NCI-H510A (cell line): ENCODE measurements around the gene SPATA21.

Experiments used
- DNase-seq: peaks from one replicate; lab custom pipeline; 2025; lab: John Stamatoyannopoulos, UW

Gene SPATA21

GRCh38 chr1:16421201-16421600 is 16.0 kb downstream of the SPATA21 start:
- DNase-seq = no peak

GRCh38 chr1:16420424-16421118 is 16.7 kb downstream of the SPATA21 start:
- DNase-seq = no peak

- DNase-seq = no peak
Measured at GRCh38 chr1:16418823-16419425, 18.3 kb downstream of the SPATA21 start.

GRCh38 chr1:16413191-16413590 is 24.0 kb downstream of the SPATA21 start:
- no peak for DNase-seq

- no peak for DNase-seq
Measured at GRCh38 chr1:16410803-16411202, 26.4 kb downstream of the SPATA21 start.

GRCh38 chr1:16409536-16410152 is 27.6 kb downstream of the SPATA21 start:
- no peak for DNase-seq

GRCh38 chr1:16406868-16407267 is 30.4 kb downstream of the SPATA21 start:
- DNase-seq = no peak

GRCh38 chr1:16405441-16405840 is 31.8 kb downstream of the SPATA21 start:
- DNase-seq = no peak

- no peak for DNase-seq
Measured at GRCh38 chr1:16402742-16403141, 34.5 kb downstream of the SPATA21 start.

- DNase-seq = no peak
Measured at GRCh38 chr1:16398371-16398953, 38.8 kb downstream of the SPATA21 start.

GRCh38 chr1:16397120-16397519 is 40.1 kb downstream of the SPATA21 start:
- no peak for DNase-seq

- DNase-seq = no peak
Measured at GRCh38 chr1:16396591-16396990, 40.6 kb downstream of the SPATA21 start.

- DNase-seq = no peak
Measured at GRCh38 chr1:16394977-16395376, 42.2 kb downstream of the SPATA21 start.

- DNase-seq = no peak
Measured at GRCh38 chr1:16393570-16394521, 43.4 kb downstream of the SPATA21 start.

GRCh38 chr1:16392740-16393569 is 44.3 kb downstream of the SPATA21 start:
- DNase-seq = no peak

GRCh38 chr1:16391411-16391810 is 45.8 kb downstream of the SPATA21 start:
- no peak for DNase-seq

GRCh38 chr1:16387201-16388188 is 49.7 kb downstream of the SPATA21 start:
- no peak for DNase-seq

- DNase-seq = no peak
Measured at GRCh38 chr1:16386454-16387113, 50.6 kb downstream of the SPATA21 start.
